Measurements from ENCODE around the gene GDPD3.

Gene GDPD3

GRCh38 chr16:30060836-30061554, 52.3 kb downstream of the GDPD3 start:
- DNase-seq (ENCODE audit: insufficient read length) (no peak), FAIRE-seq (no peak)
- TF ChIP-seq TAF1 (IDR thresholded peaks at IDR 0.05; ENCODE audit: borderline replicate concordance, low read depth, low read length) (no peak), POLR2AphosphoS5 (IDR thresholded peaks at IDR 0.05; ENCODE audit: low read depth, low read length) (no peak), POLR2A (IDR thresholded peaks at IDR 0.05; ENCODE audit: low read depth, low read length) (no peak)

- FAIRE-seq: no peak
- TF ChIP-seq POLR2AphosphoS5 (IDR thresholded peaks at IDR 0.05; ENCODE audit: low read depth, low read length) (no peak), TAF1 (IDR thresholded peaks at IDR 0.05; ENCODE audit: borderline replicate concordance, low read depth, low read length) (no peak), POLR2A (IDR thresholded peaks at IDR 0.05; ENCODE audit: low read depth, low read length) (no peak)
- no peak for DNase-seq (ENCODE audit: insufficient read length)
Observed at GRCh38 chr16:30060346-30060745, 53.0 kb downstream of the GDPD3 start.

DNA sequence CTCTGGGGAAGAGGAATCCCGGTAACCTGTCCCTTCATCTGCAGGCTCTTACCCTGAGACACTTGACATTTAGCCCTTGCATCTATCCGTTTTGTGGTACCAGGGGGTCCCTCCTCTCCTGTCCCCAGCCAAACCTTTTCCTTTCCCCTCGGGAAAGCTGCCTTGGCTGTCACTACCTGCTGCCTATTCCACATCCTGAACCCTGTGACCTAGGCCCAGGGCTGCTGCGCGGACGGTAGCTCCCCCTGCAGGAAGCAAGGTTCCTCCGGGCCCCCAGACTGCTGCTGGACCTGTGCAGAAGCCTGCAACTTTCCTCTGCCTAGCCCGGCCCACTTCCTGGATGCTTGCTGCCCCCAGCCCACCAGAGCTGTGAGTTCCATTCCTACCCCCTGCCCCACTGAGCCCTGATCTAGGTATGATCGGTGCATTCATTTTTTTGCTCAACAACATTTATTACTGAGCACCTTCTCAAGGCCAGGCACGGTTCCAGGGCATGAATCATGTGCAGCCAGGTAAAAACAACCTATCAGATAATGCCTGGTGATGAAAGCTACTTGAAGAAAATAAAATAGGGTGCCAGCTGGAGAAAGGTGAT, 58.3 kb downstream of the GDPD3 start:
- no peak for FAIRE-seq
- DNase-seq (ENCODE audit: insufficient read length): peak; percentile 56
- TF ChIP-seq TAF1 (IDR thresholded peaks at IDR 0.05; ENCODE audit: borderline replicate concordance, low read depth, low read length) (no peak), POLR2A (IDR thresholded peaks at IDR 0.05; ENCODE audit: low read depth, low read length) (no peak), POLR2AphosphoS5 (IDR thresholded peaks at IDR 0.05; ENCODE audit: low read depth, low read length) (no peak)

Data from GM12892 (cell line).